ENCODE results near the gene SLC26A2.
"Not testable (repeated sequence)": the region's sequence is repeated elsewhere in the genome, so short reads cannot be mapped to it uniquely, and the experiment has no call there.

The SLC26A2 gene

DNA sequence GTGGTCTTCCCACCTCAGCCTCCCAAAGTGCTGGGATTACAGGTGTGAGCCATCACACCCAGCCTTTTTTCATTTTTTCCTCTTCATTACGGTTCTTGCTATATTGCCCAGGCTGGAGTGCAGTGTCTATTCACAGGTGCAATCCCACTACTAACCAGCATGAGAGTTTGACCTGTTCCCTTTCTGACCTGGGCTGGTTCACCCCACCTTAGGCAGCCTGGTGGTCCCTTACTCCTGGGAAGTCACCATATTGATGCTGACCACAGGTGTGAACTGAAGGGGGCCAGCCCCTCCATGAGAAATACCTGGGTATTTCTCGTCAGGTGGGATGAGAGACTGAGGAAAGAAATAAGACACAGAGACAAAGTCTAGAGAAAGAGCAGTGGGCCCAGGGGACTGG, 18.4 kb upstream of the SLC26A2 start:
- ATAC-seq (ENCODE audit: low read depth) (no peak), DNase-seq (ENCODE audit: low spot score in 2 of 2) (no peak)
- Mint-ChIP-seq H3K4me3 (no peak overlapping the region), H3K27me3 (peaks cover 3% of the 10 kb centered on the region), H3K9me3 (no peaks in the 10 kb centered on the region), H3K4me1 (no peaks in the 10 kb centered on the region), H3K36me3 (no peaks in the 10 kb centered on the region), H3K27ac (no peak overlapping the region)

DNA sequence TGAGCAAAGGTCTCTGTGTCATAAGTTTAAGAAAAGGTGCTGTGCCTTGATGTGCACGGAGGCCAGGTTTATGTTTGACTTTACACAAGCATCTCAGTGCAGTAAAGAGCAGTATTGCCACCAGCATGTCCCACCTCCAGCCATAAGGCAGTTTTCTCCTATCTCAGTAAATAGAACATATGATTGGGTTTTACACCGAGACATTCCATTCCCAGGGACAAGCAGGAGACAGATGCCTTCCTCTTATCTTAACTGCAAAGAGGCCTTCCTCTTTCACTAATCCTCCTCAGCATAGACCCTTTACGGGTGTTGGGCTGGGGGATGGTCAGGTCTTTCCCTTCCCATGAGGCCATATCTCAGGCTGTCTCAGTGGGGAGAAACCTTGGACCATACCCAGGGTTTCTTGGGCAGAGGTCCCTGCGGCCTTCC, 17.8 kb upstream of the SLC26A2 start:
- H3K27ac Mint-ChIP-seq; H3K9me3 Mint-ChIP-seq; H3K4me3 Mint-ChIP-seq; H3K4me1 Mint-ChIP-seq; H3K27me3 Mint-ChIP-seq; DNase-seq (ENCODE audit: low spot score in 2 of 2); H3K36me3 Mint-ChIP-seq; ATAC-seq (ENCODE audit: low read depth): not testable (repeated sequence)

DNA sequence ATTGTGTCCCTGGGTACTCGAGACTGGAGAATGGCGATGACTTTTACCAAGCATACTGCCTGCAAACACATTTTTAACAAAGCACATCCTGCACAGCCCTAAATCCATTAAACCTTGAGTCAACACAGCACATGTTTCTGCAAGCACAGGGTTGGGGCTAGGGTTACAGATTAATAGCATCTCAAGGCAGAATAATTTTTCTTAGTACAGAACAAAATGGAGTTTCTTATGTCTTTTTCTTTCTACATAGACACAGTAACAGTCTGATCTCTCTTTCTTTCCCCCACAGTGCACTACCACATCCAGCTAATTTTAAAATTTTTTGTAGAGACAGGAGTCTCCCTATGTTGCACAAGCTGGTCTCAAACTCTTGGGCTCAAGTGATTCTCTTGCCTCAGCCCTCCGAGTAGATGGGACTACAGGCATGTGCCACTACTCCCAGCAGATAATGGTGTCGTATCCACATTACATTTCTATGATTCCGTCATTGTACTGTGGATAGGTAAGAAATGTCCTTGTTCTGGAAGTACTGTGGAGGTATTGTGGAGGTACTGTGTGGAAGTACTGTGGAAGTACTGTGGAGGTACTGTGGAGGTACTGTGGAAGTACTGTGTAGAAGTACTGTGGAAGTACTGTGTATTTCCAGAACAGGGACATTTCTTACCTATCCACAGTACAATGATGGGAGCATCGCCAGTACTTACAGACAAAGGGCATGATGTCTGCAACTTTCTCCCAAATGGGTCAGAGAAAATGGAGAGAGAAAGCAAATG, 17.2 kb upstream of the SLC26A2 start:
- not testable (repeated sequence) for H3K9me3 Mint-ChIP-seq; H3K4me1 Mint-ChIP-seq; ATAC-seq (ENCODE audit: low read depth); DNase-seq (ENCODE audit: low spot score in 2 of 2); H3K4me3 Mint-ChIP-seq; H3K27me3 Mint-ChIP-seq; H3K27ac Mint-ChIP-seq; H3K36me3 Mint-ChIP-seq

DNA sequence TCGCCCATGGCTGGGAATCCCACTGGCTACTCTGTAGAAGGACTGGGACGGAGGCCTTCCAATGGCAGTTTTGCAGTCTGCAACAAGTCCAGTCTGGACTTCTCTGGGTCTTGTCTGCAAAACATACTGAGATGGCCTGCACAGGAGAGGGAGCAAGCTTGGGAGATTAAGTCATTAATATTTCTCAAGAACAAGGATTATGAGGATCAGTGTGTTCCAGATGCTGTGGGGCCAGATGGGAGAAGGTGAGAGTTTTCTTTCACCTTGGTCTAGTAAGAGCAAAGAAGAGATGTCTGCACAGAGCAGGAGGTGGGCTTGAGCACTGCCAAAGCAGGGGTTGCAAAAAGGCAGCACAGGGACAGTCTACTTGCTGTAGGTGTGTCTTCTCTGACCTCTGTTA, 15.9 kb upstream of the SLC26A2 start, which contains the start of gene PDE6A:
Gene PDE6A (minus strand): TSS at position 128 of the 400 bp plus-strand sequence. CDS start 120 bp downstream, at position 8.
- H3K27ac Mint-ChIP-seq: no peak within 1 kb of the TSS
- H3K27me3 Mint-ChIP-seq: peaks cover 7% of the 10 kb centered on the region
- ATAC-seq (ENCODE audit: low read depth): no peak
- H3K4me3 Mint-ChIP-seq: no peak within 1 kb of the TSS
- no peaks in the 10 kb centered on the region for H3K9me3 Mint-ChIP-seq
- H3K36me3 Mint-ChIP-seq: no peaks in the 10 kb centered on the region
- DNase-seq (ENCODE audit: low spot score in 2 of 2): no peak
- no peaks in the 10 kb centered on the region for H3K4me1 Mint-ChIP-seq

DNA sequence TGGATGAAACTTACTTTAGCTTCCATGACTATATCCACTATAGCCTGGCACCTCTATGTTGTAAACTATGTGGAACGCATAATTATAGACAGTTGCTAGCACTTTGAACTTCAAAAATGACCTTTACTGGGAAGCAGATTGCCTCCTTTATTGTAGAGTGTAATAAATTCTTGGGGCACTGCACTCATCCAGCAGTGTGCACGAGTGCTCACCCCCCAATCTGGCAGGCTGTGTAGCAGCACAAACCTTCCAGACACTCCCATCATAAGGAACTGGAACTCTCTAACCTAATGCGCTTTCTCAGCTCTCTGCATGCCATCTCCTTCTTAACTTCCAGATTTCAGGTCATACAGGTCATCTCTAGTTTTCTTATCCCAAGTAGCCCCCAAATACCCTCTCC, 14.4 kb upstream of the SLC26A2 start:
- Mint-ChIP-seq H3K9me3 (no peaks in the 10 kb centered on the region), H3K4me1 (no peaks in the 10 kb centered on the region), H3K36me3 (no peaks in the 10 kb centered on the region), H3K27me3 (peaks cover 7% of the 10 kb centered on the region), H3K4me3 (no peak overlapping the region), H3K27ac (no peak overlapping the region)
- ATAC-seq (ENCODE audit: low read depth): no peak
- no peak for DNase-seq (ENCODE audit: low spot score in 2 of 2)

DNA sequence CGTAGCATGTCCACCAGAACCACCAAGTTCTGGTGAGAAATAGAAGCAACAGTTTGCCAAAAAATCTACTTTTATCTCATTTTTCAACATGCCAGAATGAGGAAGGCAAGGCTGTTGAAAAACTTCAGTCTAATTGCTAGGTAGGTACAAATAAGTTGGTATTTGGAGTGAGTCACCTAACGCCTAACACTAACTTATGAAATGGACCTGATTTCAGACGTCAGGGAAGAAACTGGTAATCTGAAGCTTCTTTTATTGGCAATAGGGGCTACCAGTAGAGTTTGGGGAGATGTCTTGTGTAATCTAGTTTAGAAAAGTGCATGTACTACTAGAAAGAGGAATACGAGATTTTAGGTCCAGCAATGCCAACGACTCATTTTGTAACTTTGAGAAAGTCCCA, 11.6 kb upstream of the SLC26A2 start:
- Mint-ChIP-seq H3K9me3 (no peaks in the 10 kb centered on the region), H3K27me3 (peaks cover 3% of the 10 kb centered on the region), H3K4me1 (no peaks in the 10 kb centered on the region), H3K36me3 (no peaks in the 10 kb centered on the region), H3K4me3 (no peak overlapping the region), H3K27ac (no peak overlapping the region)
- ATAC-seq (ENCODE audit: low read depth) (no peak), DNase-seq (ENCODE audit: low spot score in 2 of 2) (no peak)

DNA sequence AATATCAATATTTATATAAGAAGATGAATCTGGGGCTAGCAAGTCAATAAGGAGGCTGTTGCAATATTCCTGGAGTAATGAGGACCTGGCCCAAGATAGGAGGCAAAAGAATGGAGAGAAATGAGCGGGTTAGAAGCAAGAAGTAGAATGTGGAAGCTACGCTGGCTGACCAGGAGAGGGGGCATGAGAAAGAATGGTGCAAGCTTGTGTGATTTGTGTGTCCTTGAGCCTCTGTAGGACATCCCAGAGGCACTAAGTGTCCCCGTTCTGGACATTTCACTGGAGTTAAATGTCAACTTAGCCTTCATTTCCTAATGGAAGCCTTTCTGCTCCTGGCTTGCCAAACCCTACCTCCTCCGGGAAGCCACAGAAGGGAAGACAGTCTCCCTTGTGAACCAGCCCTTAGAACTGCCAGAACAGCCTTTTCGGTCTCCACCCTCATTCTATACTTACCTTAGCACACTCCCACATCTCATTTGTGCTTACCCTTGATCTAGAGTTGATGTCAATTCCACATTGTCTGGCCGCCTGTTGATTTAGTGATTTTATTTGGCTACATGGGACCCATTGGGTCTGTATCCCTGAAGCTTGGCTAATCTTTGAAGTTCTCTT, 9.3 kb upstream of the SLC26A2 start:
- H3K9me3 Mint-ChIP-seq: no peaks in the 10 kb centered on the region
- H3K4me1 Mint-ChIP-seq: no peaks in the 10 kb centered on the region
- no peak overlapping the region for H3K27ac Mint-ChIP-seq
- no peak overlapping the region for H3K4me3 Mint-ChIP-seq
- peaks cover 3% of the 10 kb centered on the region for H3K27me3 Mint-ChIP-seq
- H3K36me3 Mint-ChIP-seq: no peaks in the 10 kb centered on the region
- DNase-seq (ENCODE audit: low spot score in 2 of 2) (no peak), ATAC-seq (ENCODE audit: low read depth) (no peak)

DNA sequence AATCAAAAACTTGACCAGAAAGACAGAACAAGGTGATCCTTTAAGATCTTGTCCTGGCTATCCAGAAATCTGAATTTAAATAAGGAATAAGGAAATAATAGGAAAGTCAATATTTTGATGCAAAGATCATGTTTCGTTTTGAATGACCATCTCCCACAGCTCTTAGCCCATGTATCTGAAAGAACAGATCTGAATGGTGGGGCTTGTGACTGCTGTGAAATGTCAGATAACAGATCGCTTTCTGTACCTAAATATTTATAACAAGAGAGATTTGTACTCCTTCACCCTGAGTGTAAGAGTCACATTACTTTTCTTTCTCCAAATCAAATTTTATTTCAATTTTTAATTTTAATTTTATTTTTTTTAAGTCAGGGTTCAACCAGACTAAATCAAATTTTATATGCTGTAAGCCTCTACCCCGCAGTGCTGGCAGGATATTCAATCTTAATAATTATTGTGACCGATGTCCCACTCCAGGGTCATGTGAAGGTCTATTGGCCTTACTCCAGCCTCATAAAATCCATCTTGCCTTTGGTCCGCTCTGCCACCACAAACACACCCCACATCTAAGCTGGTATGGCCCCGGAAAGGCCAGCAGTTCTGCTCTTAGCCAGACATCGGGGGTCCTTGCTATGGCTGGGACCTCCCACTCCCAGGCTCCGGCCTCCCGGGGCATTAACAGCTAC, 7.0 kb upstream of the SLC26A2 start:
- no peak overlapping the region for H3K4me3 Mint-ChIP-seq
- H3K9me3 Mint-ChIP-seq: no peaks in the 10 kb centered on the region
- no peaks in the 10 kb centered on the region for H3K36me3 Mint-ChIP-seq
- H3K27me3 Mint-ChIP-seq: peaks cover under 1% of the 10 kb centered on the region
- DNase-seq (ENCODE audit: low spot score in 2 of 2): no peak
- ATAC-seq (ENCODE audit: low read depth): no peak
- H3K4me1 Mint-ChIP-seq: no peaks in the 10 kb centered on the region
- H3K27ac Mint-ChIP-seq: no peak overlapping the region

DNA sequence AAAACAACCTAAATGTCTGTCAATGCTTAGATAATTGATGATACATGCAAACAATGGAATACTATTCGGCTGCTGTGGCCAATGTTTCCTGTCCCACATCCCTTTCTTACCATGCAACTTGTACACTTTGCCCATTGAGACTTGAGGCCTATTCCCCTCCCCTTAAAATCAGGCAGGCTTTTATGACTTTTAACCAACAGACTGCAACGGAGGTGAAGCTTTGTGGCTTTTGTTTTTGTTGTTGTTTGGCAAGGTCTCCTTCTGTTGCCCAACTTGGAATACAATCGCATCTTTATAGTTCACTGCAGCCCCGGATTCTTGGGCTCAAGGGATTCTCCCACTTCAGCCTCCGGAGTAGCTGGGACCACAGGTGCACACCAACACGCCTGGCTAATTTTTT, 5.8 kb upstream of the SLC26A2 start:
- ATAC-seq (ENCODE audit: low read depth) (no peak), DNase-seq (ENCODE audit: low spot score in 2 of 2) (no peak)
- no peaks in the 10 kb centered on the region for H3K9me3 Mint-ChIP-seq

DNA sequence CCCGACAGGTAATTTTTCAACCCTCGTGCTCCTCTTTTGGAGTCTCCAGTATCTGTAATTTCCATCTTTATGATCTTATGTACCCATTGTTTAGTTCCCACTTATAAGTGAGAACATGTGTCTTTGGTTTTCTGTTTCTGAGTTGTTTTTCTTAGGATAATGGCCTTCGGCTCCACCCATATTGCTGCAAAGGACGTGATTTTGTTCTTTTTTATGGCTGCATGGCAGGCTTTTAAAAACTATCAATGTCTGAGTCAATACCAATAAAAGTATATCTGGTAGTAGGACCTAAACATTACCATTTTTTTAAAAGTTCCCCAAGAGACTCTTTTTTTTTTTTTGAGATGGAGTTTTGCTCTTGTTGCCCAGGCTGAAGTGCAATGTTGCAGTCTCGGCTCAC, 3.9 kb upstream of the SLC26A2 start:
- Mint-ChIP-seq H3K27ac (no peak overlapping the region), H3K9me3 (no peaks in the 10 kb centered on the region), H3K36me3 (no peaks in the 10 kb centered on the region), H3K4me1 (peaks cover 14% of the 10 kb centered on the region), H3K27me3 (no peaks in the 10 kb centered on the region), H3K4me3 (no peak overlapping the region)
- no peak for ATAC-seq (ENCODE audit: low read depth)
- DNase-seq (ENCODE audit: low spot score in 2 of 2): no peak

More for the DNA sequence above, 5.8 kb upstream of the SLC26A2 start:
- no peaks in the 10 kb centered on the region for H3K36me3 Mint-ChIP-seq
- H3K27ac Mint-ChIP-seq: no peak overlapping the region
- H3K4me1 Mint-ChIP-seq: peaks cover 6% of the 10 kb centered on the region
- H3K4me3 Mint-ChIP-seq: no peak overlapping the region
- no peaks in the 10 kb centered on the region for H3K27me3 Mint-ChIP-seq

DNA sequence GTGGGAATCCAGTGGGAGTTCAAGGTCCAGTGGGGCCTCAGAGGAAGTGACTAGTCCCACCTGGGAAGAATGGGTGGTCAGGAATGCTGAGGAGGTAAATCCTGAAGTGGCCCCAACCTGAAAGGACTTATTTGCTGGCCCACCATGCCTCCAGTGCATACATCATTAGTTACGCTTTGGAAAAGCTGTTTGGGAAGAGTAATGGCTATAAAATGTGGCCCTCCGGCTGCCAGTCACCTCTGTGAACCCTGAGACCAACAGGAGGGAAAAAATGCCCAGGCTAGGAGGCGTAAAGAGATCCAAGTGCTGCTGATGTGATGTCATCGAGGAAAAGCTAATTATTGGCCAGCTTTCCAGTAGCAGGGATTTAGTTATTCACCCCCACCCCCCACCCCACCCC, 2.7 kb upstream of the SLC26A2 start:
- H3K27me3 Mint-ChIP-seq: no peaks in the 10 kb centered on the region

DNA sequence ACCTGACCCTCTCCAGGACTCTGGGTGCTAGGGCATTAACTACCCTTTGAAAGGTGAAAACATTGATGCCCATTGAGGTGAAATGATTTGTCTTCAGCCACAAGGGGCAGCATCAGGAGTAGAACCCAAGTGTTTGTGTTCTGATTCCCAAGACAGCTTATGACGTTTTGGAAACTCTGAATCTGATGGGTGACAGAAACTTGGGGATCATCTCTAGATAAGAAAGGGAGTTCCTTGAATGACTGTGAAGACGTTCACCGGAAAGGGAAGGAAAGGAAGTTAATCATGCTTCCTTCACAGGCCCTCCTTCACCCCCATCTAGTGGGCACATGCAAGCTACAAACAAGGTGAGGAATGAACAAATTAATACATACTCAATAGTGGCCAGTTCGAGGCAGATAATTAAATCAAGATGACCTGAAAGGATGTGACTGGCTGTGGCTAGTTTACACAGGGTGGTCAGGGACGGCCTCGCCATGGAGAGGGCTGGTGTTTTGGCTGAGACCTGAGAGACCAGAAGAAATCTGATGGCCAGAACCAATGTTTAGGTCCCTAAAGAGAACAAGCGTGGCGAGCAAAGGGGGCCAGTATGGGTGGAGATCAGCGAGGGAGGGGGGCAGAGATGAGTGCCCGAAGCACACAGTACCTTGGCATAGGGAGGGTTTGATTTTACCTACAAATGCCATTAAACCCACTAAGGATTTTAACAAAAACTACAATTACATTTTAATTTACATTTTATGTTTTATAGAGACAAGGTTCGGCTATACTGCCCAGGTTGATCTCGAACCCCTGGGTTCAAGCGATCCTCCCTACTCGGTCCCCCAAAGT, 937 bp upstream of the SLC26A2 start:
- no peaks in the 10 kb centered on the region for H3K9me3 Mint-ChIP-seq
- H3K27me3 Mint-ChIP-seq: no peaks in the 10 kb centered on the region
- H3K27ac Mint-ChIP-seq: peak overlapping the region; percentile 93
- H3K36me3 Mint-ChIP-seq: peaks cover 4% of the 10 kb centered on the region
- H3K4me3 Mint-ChIP-seq: peak overlapping the region; percentile 90
- ATAC-seq (ENCODE audit: low read depth) (no peak), DNase-seq (ENCODE audit: low spot score in 2 of 2) (peak; percentile 21 to 25)
- H3K4me1 Mint-ChIP-seq: peaks cover 25% of the 10 kb centered on the region

More for the DNA sequence above, 2.7 kb upstream of the SLC26A2 start:
- no peak for ATAC-seq (ENCODE audit: low read depth)
- DNase-seq (ENCODE audit: low spot score in 2 of 2): no peak
- Mint-ChIP-seq H3K4me3 (no peak overlapping the region), H3K36me3 (peaks cover 4% of the 10 kb centered on the region), H3K9me3 (no peaks in the 10 kb centered on the region), H3K4me1 (peaks cover 25% of the 10 kb centered on the region), H3K27ac (no peak overlapping the region)

DNA sequence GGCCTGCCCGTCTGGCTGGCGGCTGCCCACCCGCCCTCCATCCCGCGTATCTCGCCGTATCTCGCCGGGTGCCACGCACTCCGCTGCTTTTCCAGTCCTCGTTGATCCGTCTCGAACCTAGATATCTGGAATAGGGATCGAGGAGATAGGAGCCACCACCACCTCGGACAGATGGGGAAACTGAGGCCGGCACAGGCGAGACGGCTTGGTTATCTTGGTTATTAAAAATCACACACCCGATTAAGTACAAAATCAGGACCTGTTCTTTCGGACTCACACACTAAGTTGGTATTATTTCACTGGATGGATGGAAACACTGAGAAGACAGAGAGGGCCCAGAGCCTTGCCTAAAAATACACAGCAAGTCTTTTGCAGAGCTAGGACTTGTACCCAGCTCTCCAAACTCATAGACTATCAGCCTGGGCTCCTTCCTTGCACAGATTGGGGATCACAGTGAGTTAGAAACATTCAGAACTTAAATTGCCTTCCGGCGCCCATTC, 678 bp downstream of the SLC26A2 start:
- DNase-seq (ENCODE audit: low spot score in 2 of 2): no peak
- no peaks in the 10 kb centered on the region for H3K9me3 Mint-ChIP-seq
- ATAC-seq (ENCODE audit: low read depth): no peak
- peaks cover 27% of the 10 kb centered on the region for H3K4me1 Mint-ChIP-seq
- peaks cover 5% of the 10 kb centered on the region for H3K36me3 Mint-ChIP-seq
- H3K27me3 Mint-ChIP-seq: no peaks in the 10 kb centered on the region
- peak overlapping the region; percentile 88 for H3K4me3 Mint-ChIP-seq
- H3K27ac Mint-ChIP-seq: peak overlapping the region; percentile 50
